Stimulated activated naive B cell treated with anti-CD40 and anti-IgM and Interleukin-4, amounts not matched to agents 10 μg/mL and 1 μg/mL and 100 μg/mL, for 72 hours (primary cell): ENCODE measurements around the gene TRABD2B.

Source experiments
- ATAC-seq, 2 donors: fragments of 150-1000 bp; cut with Tn5 transposase; replicated peaks; 2 replicates each; pipeline ENCODE4 v1.10.0; 2021; ENCODE audit warnings: moderate library complexity in 1 of 2
- DNase-seq: peaks from one replicate; pipeline ENCODE4 v3.0.0; 2021
- H3K27ac Mint-ChIP-seq: one replicate; pipeline ENCODE4 v1.8.0; 2022; ENCODE audit warnings: mild to moderate bottlenecking, mixed read lengths
- H3K27me3 Mint-ChIP-seq, 2 donors: one replicate each; pipeline ENCODE4 v1.8.0; 2022; ENCODE audit warnings: mixed read lengths in 2 of 2
- H3K36me3 Mint-ChIP-seq, 2 donors: one replicate each; pipeline ENCODE4 v1.8.0; 2022; ENCODE audit warnings: mixed read lengths in 2 of 2, mild to moderate bottlenecking in 1 of 2
- H3K4me1 Mint-ChIP-seq, 2 donors: one replicate each; pipeline ENCODE4 v1.8.0; 2022; ENCODE audit warnings: mixed read lengths in 2 of 2, mild to moderate bottlenecking in 1 of 2
- H3K4me3 Mint-ChIP-seq, 2 donors: one replicate each; pipeline ENCODE4 v1.8.0; 2022; ENCODE audit warnings: mild to moderate bottlenecking in 2 of 2, mixed read lengths in 2 of 2, moderate library complexity in 1 of 2
- H3K9me3 Mint-ChIP-seq, 2 donors: one replicate each; pipeline ENCODE4 v1.8.0; 2022; ENCODE audit warnings: mixed read lengths in 2 of 2, mild to moderate bottlenecking in 1 of 2

The TRABD2B gene

DNA sequence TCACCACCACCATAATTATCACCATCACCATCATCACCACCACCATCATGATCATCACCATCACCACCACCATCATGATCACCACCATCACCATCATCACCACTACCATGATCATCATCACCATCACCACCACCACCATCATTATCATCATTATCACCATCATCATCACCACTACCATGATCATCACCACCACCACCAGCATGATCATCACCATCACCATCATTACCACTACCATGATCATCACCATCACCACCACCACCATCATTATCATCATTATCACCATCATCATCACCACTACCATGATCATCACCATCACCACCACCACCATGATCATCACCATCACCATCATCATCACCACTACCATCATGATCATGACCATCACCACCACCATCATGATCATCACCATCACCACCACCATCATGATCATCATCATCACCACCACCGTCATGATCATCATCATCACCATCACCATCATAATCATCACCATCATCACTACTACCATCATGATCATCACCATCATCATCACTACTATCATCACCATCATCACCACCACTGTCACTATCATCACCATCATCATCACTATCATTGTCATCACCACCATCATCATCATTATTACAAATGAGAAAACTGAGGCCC, 60.2 kb downstream of the TRABD2B start:
- Mint-ChIP-seq H3K27ac (no peak overlapping the region), H3K4me3 (no peak overlapping the region), H3K4me1 (no peaks in the 10 kb centered on the region), H3K36me3 (no peaks in the 10 kb centered on the region), H3K27me3 (peaks cover 17 to 25% of the 10 kb centered on the region in 2 donors), H3K9me3 (no peaks in the 10 kb centered on the region)
- DNase-seq = no peak
- ATAC-seq = no peak

DNA sequence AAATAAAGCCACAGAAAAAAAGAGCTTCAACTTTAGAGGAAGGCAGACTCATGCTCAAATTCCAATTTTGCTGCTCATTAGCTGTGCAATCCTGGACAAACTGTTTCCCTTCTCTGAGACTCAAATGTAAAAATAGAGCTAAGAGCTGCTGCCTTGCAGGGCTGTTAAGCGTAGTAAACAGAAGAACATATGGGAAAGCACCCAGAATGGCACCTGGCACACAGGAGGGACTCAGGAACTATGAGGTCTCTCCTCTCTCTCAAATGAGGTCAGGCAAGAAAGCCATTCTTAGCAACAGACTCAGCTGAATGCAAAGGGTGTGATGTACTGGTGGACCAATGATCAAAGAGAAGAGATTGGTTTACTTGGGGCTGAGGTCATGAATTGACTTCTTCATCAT, 61.3 kb downstream of the TRABD2B start:
- ATAC-seq = no peak
- H3K27me3 Mint-ChIP-seq = peaks cover 14 to 25% of the 10 kb centered on the region in 2 donors
- no peaks in the 10 kb centered on the region for H3K9me3 Mint-ChIP-seq

DNA sequence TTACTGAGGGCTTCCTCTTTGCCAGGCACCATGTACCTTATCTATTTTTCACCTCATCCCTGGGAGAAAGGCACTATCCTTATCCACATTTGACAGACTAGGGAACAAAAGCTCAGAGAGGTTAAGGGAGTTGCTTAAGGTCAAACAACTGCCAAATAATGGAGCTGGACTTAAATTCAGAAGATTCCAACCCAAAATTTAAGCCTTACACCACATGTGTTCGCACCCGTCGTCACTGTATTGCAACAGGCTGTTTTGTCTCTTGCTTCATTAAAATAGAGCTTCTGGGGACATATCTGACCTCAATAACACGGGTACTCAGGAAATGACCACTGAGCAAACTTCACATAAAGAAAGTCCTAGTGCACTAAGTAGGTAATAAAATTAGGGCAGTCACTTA, 62.0 kb downstream of the TRABD2B start:
- Mint-ChIP-seq H3K4me3 (no peak overlapping the region), H3K36me3 (no peaks in the 10 kb centered on the region), H3K4me1 (no peaks in the 10 kb centered on the region), H3K27me3 (peaks cover 13 to 27% of the 10 kb centered on the region in 2 donors), H3K27ac (no peak overlapping the region), H3K9me3 (no peaks in the 10 kb centered on the region)
- ATAC-seq = no peak
- DNase-seq = no peak

More for the DNA sequence above, 61.3 kb downstream of the TRABD2B start:
- no peak for DNase-seq
- Mint-ChIP-seq H3K4me3 (no peak overlapping the region), H3K27ac (no peak overlapping the region), H3K4me1 (no peaks in the 10 kb centered on the region), H3K36me3 (no peaks in the 10 kb centered on the region)

DNA sequence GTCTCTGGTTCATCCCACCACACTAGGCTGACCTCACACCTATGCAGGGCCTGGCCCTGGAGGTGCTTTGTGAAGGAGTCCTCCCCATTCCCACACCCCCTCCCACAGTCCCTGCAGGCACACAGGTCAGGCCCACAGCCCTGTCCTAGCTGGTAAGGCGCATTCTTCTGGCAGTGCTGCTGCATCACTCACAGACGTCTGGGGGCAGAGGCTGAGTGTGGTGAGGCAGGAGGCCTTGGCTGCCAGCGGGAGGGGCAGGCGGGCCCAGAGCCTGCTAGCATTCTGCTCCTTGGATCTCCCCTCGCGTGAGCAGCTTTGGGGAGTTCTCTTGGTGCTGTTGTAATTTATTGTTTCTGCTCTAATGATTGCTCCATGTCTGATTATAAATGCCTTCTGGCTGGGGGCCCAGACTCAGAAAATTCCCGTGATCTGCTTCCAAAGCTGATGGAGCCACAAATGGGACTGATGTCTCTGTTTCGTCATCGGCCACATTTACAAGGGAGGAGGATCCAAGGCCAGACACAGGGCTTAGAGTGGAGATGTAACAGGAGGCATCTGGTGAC, 62.9 kb downstream of the TRABD2B start:
- no peak for ATAC-seq
- H3K27ac Mint-ChIP-seq = no peak overlapping the region
- H3K36me3 Mint-ChIP-seq = no peaks in the 10 kb centered on the region
- H3K4me3 Mint-ChIP-seq = no peak overlapping the region
- H3K9me3 Mint-ChIP-seq = no peaks in the 10 kb centered on the region
- H3K27me3 Mint-ChIP-seq = peaks cover 13 to 30% of the 10 kb centered on the region in 2 donors
- no peak for DNase-seq
- H3K4me1 Mint-ChIP-seq = no peaks in the 10 kb centered on the region

DNA sequence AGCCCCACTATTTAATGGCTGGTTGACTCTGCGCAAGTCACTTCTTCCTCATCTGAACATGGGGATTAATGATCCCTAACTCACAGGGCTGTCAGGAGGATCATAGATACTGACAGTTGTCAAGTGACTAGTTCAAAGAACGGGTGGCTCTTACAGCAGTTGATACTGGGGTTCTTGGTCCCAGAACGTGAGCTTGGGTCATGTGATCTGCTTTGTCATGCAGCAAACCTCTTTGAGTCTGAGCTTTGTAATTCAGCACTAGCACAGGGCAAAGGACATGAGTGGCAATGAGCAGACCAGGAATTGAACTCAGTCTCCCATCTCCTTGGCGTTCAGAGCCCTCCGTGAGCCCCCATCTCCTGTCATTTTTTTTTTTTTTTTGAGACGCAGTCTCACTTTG, 64.4 kb downstream of the TRABD2B start:
- H3K27me3 Mint-ChIP-seq = peaks cover 9 to 27% of the 10 kb centered on the region in 2 donors
- no peaks in the 10 kb centered on the region for H3K9me3 Mint-ChIP-seq
- no peak overlapping the region for H3K27ac Mint-ChIP-seq

DNA sequence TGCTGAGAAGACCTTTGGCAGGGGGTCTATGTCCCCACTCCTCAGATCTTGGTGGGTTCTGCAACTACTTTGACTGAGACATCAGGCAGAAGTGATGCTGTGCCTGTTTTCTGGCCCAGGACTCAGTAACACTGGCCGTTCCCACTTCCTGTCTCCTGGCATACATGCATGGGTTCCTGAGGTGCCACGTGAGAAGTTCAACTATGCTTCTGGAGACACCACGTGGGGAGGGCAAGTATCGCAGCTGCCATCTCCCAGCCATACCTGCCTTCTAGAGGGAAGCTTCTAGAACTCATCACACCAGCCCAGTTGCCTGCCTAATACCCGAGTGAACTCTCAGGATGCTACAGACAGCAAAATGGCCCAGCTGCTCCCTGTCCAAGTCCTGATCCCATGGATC, 65.8 kb downstream of the TRABD2B start:
- ATAC-seq = no peak
- no peak overlapping the region for H3K4me3 Mint-ChIP-seq
- H3K27me3 Mint-ChIP-seq = peaks cover 18 to 33% of the 10 kb centered on the region in 2 donors
- no peaks in the 10 kb centered on the region for H3K36me3 Mint-ChIP-seq
- H3K9me3 Mint-ChIP-seq = no peaks in the 10 kb centered on the region
- DNase-seq = no peak
- no peak overlapping the region for H3K27ac Mint-ChIP-seq
- H3K4me1 Mint-ChIP-seq = no peaks in the 10 kb centered on the region

More for the DNA sequence above, 64.4 kb downstream of the TRABD2B start:
- H3K4me3 Mint-ChIP-seq = no peak overlapping the region
- no peak for DNase-seq
- no peaks in the 10 kb centered on the region for H3K4me1 Mint-ChIP-seq
- no peak for ATAC-seq
- H3K36me3 Mint-ChIP-seq = no peaks in the 10 kb centered on the region

DNA sequence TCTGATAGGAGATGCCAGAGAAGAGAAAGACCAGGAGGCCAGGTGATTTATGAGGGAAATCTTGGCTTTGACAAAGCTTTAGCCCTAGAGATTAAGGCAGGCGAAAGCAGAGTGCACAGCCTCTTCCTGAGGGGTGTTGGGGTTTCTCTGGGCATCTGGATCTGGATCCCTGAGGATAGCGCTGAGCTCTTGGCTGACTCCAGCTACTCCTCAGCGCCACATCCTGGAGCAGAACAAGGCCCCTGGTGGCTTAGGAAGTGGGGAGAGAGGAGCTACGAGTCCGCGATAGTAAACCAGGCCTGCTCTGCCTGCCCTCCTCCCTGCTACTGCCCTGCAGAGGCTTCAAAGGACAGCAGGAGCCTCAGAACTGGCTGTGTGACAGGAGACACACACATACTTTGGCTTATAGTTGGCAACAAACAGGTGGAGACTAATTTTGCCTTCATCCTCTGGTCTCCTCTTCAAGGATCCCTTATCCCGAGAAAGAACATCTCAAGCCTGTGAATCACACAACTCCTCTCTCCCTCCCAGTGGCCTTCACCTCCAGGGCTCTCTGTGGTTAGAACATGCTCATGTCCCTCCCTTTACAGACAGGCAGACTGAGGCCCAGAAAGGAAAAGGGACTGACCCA, 66.9 kb downstream of the TRABD2B start:
- Mint-ChIP-seq H3K4me3 (no peak overlapping the region), H3K9me3 (no peaks in the 10 kb centered on the region), H3K27ac (no peak overlapping the region), H3K36me3 (no peaks in the 10 kb centered on the region), H3K27me3 (peaks cover 21 to 35% of the 10 kb centered on the region in 2 donors), H3K4me1 (no peaks in the 10 kb centered on the region)
- DNase-seq (no peak), ATAC-seq (no peak)

DNA sequence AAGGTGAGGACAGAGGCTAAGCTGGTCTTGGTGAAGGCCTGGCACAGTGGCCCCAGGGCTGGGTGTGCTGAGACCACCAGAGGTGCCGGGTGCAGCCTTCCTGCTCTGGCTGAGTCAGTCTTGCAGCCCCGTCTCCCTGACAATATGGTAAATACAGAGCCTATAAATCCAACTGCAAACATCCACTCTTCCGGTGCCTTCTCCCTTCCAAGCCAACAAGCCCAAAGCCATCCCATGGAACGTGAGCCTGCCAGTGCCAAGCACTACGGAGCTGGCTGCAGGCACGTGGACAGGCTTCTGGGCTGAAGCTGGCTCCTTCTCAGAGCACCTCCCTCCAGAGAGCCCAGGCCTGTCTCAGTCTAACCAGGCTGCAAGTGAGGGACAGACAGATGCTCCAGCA, 70.0 kb downstream of the TRABD2B start:
- H3K36me3 Mint-ChIP-seq = no peaks in the 10 kb centered on the region
- no peak for DNase-seq
- no peaks in the 10 kb centered on the region for H3K9me3 Mint-ChIP-seq
- no peak overlapping the region for H3K27ac Mint-ChIP-seq
- no peaks in the 10 kb centered on the region for H3K4me1 Mint-ChIP-seq
- H3K27me3 Mint-ChIP-seq = peaks cover 37 to 58% of the 10 kb centered on the region in 2 donors
- no peak overlapping the region for H3K4me3 Mint-ChIP-seq
- no peak for ATAC-seq

DNA sequence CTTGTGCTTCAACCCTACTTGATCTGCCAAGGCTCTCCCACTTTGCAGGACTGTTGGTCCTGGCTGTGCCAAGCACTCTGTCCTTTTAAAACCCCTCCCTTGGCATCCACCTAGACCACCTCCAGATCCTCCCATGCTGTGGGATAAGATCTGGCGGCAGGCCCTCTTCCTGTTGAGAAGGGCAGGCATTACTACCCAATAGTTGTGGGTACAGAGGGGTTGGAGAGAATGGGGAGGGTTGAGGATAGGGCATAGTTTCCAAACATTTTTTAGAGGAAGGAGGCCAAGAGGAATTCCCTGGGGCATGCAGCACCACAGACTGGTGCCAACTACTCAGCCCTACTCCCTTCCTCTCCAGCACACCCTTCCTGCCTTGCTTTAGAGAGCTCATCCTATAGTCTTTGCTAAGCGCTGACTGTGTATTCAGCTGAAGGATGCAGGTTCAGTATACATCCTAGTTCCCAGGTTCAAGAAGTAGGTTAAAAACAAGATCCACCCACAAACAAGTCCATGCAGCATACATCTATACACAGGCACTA, 70.7 kb downstream of the TRABD2B start:
- ATAC-seq = no peak
- DNase-seq = no peak
- Mint-ChIP-seq H3K27ac (no peak overlapping the region), H3K4me3 (no peak overlapping the region), H3K27me3 (peaks cover 35 to 55% of the 10 kb centered on the region in 2 donors), H3K36me3 (no peaks in the 10 kb centered on the region), H3K9me3 (no peaks in the 10 kb centered on the region), H3K4me1 (no peaks in the 10 kb centered on the region)

DNA sequence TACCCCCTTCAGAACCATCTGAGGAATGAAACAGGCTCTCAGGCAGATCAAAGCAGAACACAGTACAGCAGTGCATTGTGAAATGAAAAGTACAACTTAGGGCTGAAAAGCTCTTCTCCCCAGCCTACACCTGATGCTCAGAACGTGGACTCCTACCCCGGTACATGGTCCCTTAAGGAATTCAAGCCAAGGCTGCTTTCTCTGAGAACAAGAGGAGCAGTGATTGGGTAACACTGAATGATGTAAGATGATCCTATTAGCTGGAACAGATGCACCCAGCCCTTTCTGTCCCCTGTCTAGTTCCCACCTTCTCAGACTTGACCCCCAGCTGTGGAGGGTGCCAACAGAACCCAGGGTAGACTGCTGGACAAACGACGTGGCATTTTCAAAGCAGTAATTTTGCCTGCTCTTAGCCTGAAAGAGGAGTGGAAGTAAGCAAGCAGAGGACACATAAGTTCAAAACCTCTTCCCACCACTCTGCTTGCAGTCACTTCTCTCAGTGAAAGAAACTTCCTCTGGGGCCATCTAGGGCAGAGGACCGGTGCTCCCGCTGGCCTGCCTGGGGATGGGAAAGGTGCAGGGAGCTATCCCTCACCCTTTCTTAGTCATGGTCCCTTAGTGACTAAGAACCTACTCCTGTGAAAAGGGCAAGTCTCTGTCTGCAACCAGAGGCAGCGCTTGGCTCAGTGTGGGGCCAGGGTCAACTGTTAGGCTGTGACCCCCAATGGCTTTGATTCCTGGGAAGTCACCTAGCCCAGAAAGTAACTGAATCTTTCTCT, 72.7 kb downstream of the TRABD2B start:
- ATAC-seq (no peak), DNase-seq (no peak)
- Mint-ChIP-seq H3K9me3 (no peaks in the 10 kb centered on the region), H3K27me3 (peaks cover 35 to 39% of the 10 kb centered on the region in 2 donors), H3K4me3 (no peak overlapping the region), H3K27ac (no peak overlapping the region), H3K4me1 (no peaks in the 10 kb centered on the region), H3K36me3 (no peaks in the 10 kb centered on the region)

DNA sequence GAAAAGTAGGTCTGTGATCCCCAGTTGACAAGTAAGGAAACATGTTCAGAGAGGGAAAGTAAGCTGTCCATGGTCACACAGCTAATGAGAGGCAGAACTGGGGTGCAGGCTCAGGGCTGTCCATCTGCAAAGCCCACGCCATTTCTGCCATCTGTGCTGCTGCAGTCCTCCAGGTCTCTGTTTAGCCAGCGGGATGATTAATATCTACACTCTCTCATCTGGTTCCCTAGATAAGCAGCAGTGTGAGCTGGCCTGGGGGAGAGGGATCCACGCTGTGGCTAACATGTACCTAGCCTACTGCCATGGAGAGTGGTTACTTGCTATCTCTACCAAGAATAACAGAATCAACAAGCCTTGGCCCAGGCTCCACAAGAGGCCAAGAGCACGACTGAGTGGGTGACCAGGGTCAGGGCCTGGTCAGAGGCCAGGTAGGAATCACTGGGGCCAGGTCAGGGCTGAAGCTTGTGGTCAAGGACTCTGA, 75.2 kb downstream of the TRABD2B start:
- ATAC-seq (no peak), DNase-seq (no peak)
- Mint-ChIP-seq H3K4me3 (no peak overlapping the region), H3K4me1 (no peaks in the 10 kb centered on the region), H3K36me3 (no peaks in the 10 kb centered on the region), H3K27me3 (peaks cover 35 to 40% of the 10 kb centered on the region in 2 donors), H3K9me3 (no peaks in the 10 kb centered on the region), H3K27ac (no peak overlapping the region)

DNA sequence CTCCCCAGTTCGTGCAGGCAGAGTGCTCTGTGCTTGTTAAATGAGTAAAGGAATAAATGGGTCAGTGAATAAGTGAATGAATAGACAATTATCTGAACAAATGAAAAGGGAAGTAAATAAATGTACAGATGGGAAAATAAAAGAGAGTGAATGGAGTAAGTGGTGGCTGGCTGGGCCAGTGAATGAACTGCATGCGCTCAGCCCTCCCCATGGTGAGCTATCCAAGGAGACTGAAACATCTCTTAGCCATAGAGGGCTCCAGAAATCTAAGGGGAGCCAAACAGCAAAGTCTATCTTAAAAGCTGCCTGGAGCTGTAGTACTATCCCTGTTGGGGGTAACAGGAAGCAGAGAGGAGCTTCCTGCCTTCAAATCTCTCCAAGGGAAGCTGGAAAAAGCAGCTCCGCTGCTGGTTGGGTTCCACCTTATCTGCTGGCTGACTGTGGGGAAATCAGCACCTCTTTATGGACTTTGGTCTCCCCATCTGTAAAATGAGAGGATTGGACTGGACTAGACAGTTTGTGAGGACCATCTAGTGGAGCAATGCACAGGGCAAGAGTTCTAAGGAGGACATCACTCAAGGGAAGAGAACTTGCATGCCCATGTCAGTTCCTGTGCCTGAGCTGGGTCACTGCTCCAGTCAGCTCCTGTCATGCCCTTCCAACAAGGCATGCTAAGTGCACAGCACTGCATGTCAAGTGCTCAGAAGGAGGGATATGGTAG, 77.9 kb downstream of the TRABD2B start:
- Mint-ChIP-seq H3K27me3 (peaks cover 23 to 26% of the 10 kb centered on the region in 2 donors), H3K4me3 (no peak overlapping the region), H3K27ac (no peak overlapping the region), H3K36me3 (no peaks in the 10 kb centered on the region), H3K9me3 (no peaks in the 10 kb centered on the region), H3K4me1 (no peaks in the 10 kb centered on the region)
- ATAC-seq (no peak), DNase-seq (no peak)

DNA sequence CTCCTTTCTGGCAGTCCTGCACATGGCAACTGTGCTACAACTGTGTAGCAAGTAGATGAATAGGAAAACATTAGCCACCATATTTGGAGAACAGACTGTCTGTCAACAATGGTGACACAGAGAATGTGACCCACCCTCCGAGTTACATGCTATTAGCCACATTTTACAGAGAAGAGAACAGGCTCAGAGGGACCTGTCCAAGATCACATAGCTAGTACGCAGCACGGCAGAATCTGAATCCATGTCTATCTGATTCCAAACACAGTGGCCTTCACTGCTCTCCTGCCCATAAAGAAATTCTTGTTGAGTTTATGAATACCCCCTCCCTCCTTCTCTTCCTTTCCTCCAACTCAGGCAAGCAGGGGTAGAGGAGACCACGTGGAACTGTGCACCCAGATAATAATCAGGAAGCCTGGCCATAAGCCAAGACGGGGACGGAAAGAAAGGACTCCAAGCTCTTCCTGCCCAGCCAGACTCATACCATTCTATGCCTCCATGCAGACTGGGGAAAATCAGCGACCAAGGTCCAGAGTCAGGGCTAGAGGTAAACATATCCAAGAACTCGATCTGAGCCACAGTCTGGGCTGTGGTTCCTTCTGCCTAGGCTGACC, 78.8 kb downstream of the TRABD2B start:
- no peak for ATAC-seq
- Mint-ChIP-seq H3K36me3 (no peaks in the 10 kb centered on the region), H3K9me3 (no peaks in the 10 kb centered on the region)

More for the DNA sequence above, 78.8 kb downstream of the TRABD2B start:
- Mint-ChIP-seq H3K27me3 (peaks cover 16 to 19% of the 10 kb centered on the region in 2 donors), H3K4me3 (no peak overlapping the region), H3K4me1 (no peaks in the 10 kb centered on the region), H3K27ac (no peak overlapping the region)
- DNase-seq = no peak
